Measurements from ENCODE around the gene TAC3. TPM values are rescaled to one million over a fixed set of nuclear protein-coding genes. Genes with fewer than 3 reads are reported as not detected.

TAC3 gene
- total RNA-seq, 1 donor from 2014 or later: not detected

GRCh38 chr12:56998316-56998715 lies 18.0 kb downstream of the TAC3 start:
- no peak overlapping the region for H3K27ac ChIP-seq
- intact Hi-C loops (cut with DNase I): no loop called here
- TF ChIP-seq CTCF (IDR thresholded peaks at IDR 0.05): no peak
- H3K36me3 ChIP-seq: peaks cover 41% of the 10 kb centered on the region
- DNase-seq (no peak), ATAC-seq (no peak)
- no peaks in the 10 kb centered on the region for H3K27me3 ChIP-seq
- no peak overlapping the region for H3K4me3 ChIP-seq
- no peaks in the 10 kb centered on the region for H3K9me3 ChIP-seq
- H3K4me1 ChIP-seq: peaks cover 12% of the 10 kb centered on the region

GRCh38 chr12:56996793-56997545 lies 19.4 kb downstream of the TAC3 start:
- H3K27ac ChIP-seq: no peak overlapping the region
- H3K9me3 ChIP-seq: no peaks in the 10 kb centered on the region
- TF ChIP-seq CTCF (IDR thresholded peaks at IDR 0.05): no peak
- ATAC-seq (peak; percentile 12), DNase-seq (no peak)
- peaks cover 11% of the 10 kb centered on the region for H3K4me1 ChIP-seq
- H3K36me3 ChIP-seq: peaks cover 27% of the 10 kb centered on the region
- H3K4me3 ChIP-seq: no peak overlapping the region
- intact Hi-C loops (cut with DNase I): no loop called here
- H3K27me3 ChIP-seq: no peaks in the 10 kb centered on the region

- H3K4me1 ChIP-seq: peaks cover 15% of the 10 kb centered on the region
- peak overlapping the region; percentile 24 for H3K27ac ChIP-seq
- no peak for TF ChIP-seq CTCF (IDR thresholded peaks at IDR 0.05)
- no peaks in the 10 kb centered on the region for H3K9me3 ChIP-seq
- peaks cover 19% of the 10 kb centered on the region for H3K36me3 ChIP-seq
- intact Hi-C loops (cut with DNase I): no loop called here
- H3K4me3 ChIP-seq: no peak overlapping the region
- no peak for DNase-seq
- no peaks in the 10 kb centered on the region for H3K27me3 ChIP-seq
- no peak for ATAC-seq
Measured at GRCh38 chr12:56995930-56996496, 20.3 kb downstream of the TAC3 start.

GRCh38 chr12:56995201-56995929 lies 21.0 kb downstream of the TAC3 start:
- Histone ChIP-seq H3K27ac (no peak overlapping the region), H3K36me3 (peaks cover 13% of the 10 kb centered on the region), H3K4me3 (no peak overlapping the region), H3K27me3 (no peaks in the 10 kb centered on the region), H3K4me1 (peaks cover 19% of the 10 kb centered on the region), H3K9me3 (no peaks in the 10 kb centered on the region)
- intact Hi-C loops (cut with DNase I): no loop called here
- DNase-seq: no peak
- TF ChIP-seq CTCF (IDR thresholded peaks at IDR 0.05): no peak
- no peak for ATAC-seq

- H3K27ac ChIP-seq: no peak overlapping the region
- ATAC-seq (no peak), DNase-seq (no peak)
- peaks cover 11% of the 10 kb centered on the region for H3K36me3 ChIP-seq
- intact Hi-C loops (cut with DNase I): no loop called here
- peaks cover 17% of the 10 kb centered on the region for H3K4me1 ChIP-seq
- no peak overlapping the region for H3K4me3 ChIP-seq
- TF ChIP-seq CTCF (IDR thresholded peaks at IDR 0.05): no peak
- no peaks in the 10 kb centered on the region for H3K9me3 ChIP-seq
- H3K27me3 ChIP-seq: no peaks in the 10 kb centered on the region
Measured at GRCh38 chr12:56994231-56994746, 22.0 kb downstream of the TAC3 start.
